GM20431 (cell line): ENCODE measurements around the gene NPDC1.

Experiments
- in situ Hi-C: fragments of 300-500 bp; cut with MseI, MboI; formaldehyde crosslinking; loops from one replicate; pipeline ENCODE4 v1.15.0; 2020; ENCODE audit warnings: low sequenced_read_pairs; ENCODE audit not compliant: unreplicated experiment

The NPDC1 gene

DNA sequence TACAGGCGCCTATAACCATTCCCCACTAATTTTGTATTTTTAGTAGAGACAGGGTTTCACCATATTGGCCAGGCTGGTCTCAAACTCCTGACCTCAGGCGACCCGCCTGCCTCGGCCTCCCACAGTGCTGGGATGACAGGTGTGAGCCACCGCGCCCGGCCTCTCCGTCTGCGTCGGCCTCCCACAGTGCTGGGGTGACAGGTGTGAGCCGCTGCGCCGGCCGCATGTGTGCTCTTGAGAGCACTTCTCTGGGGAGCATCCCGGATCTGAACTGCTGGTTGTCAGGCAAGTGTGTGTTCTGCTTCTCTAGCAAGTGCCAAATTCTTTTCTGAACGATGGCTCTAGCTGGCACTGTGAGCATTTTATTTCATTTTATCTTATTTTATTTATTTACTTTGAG lies 11.6 kb upstream of the NPDC1 start:
- in situ Hi-C loops = no loop called here

GRCh38 chr9:137056739-137057415 lies 10.9 kb upstream of the NPDC1 start:
- in situ Hi-C loops = no loop called here

- in situ Hi-C loops = no loop called here
These were observed 9.7 kb upstream of the NPDC1 start for GRCh38 chr9:137055385-137056364.

DNA sequence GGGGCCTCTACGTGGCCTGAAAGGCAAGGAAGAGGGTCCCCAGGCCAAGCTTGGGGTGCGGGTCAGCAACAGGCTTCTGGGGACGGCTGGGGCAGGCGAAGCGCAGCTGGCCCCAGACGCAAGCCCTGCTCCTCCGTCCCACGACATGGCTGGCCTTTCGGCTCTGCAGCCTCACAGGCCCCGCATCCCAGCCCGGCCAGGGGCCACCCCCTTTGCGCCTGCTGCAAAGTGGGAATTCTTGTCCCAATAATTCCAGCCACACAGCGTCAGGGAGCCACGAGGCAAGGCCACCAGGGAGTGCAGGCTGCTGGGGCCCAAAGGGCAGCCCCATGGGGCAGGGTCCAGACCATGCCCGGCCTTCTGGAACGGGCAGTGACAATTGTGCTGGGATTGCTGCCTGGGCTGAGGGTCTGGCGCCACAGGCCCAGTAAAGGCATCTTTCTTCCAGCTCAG lies 9.0 kb upstream of the NPDC1 start:
- in situ Hi-C loops = no loop called here

DNA sequence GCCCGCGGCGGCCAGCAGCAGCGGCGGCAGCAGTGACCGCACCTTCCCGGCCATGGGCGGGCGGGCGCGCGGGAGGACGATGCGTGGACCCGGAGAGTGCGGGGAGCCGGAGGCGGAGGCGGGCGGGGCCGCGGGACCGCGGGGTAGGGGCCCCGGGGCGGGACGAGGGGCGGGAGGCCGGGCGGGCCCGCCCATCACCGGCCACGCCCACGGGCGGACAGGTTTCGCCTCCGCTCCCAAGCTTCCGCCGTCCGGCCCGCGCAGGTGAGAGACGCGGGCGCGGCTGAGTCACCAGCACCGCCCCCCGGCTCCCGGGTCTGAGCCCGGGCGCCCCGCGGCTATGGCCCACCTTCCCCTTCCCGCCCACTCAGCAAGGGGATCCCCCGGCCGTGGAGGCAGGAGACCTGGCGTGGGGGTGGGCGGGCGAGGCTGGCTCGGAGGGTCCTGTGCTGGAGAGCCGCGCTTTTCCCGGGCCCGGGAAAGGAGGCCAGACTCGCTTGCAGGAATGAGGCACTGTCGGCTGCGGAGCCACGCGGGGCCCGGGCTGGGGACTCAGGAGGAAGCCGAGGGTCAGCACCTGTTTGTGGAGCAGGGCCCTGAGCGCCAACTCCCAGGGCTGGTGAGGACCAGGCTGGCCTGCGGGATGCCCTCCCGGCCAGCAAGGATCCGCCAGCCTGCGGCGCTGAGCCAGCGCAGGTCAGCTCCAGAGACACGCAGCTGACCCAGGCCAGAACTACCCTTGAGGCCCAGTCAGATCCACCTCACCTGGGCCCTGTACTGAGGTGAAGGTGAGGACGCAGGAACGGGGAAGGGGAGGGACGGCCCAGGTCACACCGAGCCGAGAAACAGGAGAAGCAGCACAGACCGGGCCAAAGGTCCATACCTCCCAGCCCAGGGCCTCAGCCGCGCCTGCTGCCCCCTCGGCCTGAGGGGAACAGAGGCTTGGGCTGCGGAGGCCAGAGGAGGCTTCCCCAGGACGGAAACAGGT lies 8.3 kb upstream of the NPDC1 start, which contains the start of gene ENTPD2:
Gene ENTPD2, minus strand, starts transcription at position 118 of the 988 bp plus-strand sequence. Its CDS starts 64 bp downstream, at position 54.
- in situ Hi-C loops = no loop called here

DNA sequence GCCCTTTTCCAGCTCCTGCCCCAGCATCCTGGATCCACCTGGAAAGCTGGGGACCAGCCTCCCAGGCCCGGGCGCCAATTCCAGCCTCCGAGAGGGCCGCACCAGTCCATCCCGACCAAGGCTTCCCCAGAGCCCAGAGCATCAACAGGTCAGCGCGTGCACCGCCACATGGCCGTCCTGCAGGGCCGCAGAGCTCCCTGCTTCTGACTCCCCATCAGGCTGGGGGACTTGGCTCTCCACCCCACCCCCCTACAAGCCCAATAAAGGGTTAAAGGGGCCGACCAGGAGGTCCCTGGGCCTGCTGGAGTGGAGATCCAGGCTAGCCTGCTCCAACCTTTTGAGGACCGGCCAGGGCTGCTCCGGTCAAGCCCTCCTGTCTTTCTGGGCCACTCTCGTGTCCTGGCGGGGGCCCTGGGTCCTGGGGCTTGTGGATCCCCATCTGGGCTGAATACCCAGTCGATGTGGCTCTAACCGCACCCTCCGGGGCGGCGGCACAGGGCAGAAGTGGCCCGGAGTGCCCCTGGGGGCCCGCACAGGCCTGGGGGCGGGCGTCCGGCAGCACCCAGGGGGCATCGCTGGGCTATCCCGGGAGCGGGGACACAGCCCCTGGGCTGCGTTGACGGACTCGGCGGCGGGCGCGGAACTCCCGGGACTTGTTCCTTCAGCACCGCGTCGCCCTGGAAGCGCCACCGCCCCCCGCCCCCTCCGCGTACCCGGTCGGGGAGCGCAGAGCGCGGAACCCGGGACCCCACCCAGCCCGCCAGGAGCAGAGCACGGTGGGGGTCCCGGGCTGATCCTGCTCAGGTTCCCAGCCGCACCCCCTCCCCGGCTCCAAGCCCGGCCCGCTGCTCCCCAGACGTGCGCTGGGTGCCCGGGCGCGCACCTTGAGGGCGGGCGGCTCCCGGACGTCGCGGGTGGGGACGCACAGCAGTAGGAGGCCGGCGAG lies 7.3 kb upstream of the NPDC1 start:
- in situ Hi-C loops = no loop called here

- in situ Hi-C loops = no loop called here
These were observed 6.3 kb upstream of the NPDC1 start for GRCh38 chr9:137052293-137052692.

- in situ Hi-C loops = no loop called here
These were observed 5.3 kb upstream of the NPDC1 start for GRCh38 chr9:137051145-137051724.

GRCh38 chr9:137050570-137050969 lies 4.6 kb upstream of the NPDC1 start:
- in situ Hi-C loops = no loop called here

- in situ Hi-C loops = no loop called here
These were observed 3.8 kb upstream of the NPDC1 start for GRCh38 chr9:137049544-137050449.

- in situ Hi-C loops = no loop called here
These were observed 2.9 kb upstream of the NPDC1 start for GRCh38 chr9:137048655-137049543.

- in situ Hi-C loops = no loop called here
These were observed 486 bp downstream of the NPDC1 start for GRCh38 chr9:137045294-137046087.

- in situ Hi-C loops = no loop called here
These were observed 1.3 kb downstream of the NPDC1 start for GRCh38 chr9:137044502-137045177.

GRCh38 chr9:137044037-137044436 lies 1.9 kb downstream of the NPDC1 start:
- in situ Hi-C loops = no loop called here
